CD14-positive monocyte (primary cell): ENCODE measurements around the gene NPL. TPM values are rescaled to one million over a fixed set of nuclear protein-coding genes. Genes with fewer than 3 reads are reported as not detected.

Experiments
- DNase-seq, 3 donors: peaks; one replicate each; pipeline ENCODE4 v3.0.0-alpha.2; 2011 to 2022
- H2AFZ ChIP-seq: 2 replicates; pipeline ENCODE4 v1.6.0; 2012; ENCODE audit warnings: mild to moderate bottlenecking, low read depth, low read length, inconsistent platforms; ENCODE audit not compliant: insufficient read depth, poor library complexity, severe bottlenecking
- H3K27ac ChIP-seq, 2 donors: 1 replicate in 1 of 2; 2 replicates in 1 of 2; pipeline ENCODE4 v1.5.1; 2012 to 2013; ENCODE audit warnings: low read length in 2 of 2, control low read depth in 1 of 2, inconsistent platforms in 1 of 2, low read depth in 1 of 2, mild to moderate bottlenecking in 1 of 2
- H3K27me3 ChIP-seq, 2 donors: one replicate each; pipeline versions ENCODE4 v1.6.0 to v1.6.1; 2011 to 2013; ENCODE audit warnings: low read length in 2 of 2; ENCODE audit not compliant: control insufficient read depth in 2 of 2, insufficient read depth in 2 of 2
- H3K36me3 ChIP-seq, 2 donors: replicated peaks in 1 of 2; 1 replicate in 1 of 2; 2 replicates in 1 of 2; pipeline versions ENCODE4 v1.5.1 to v1.6.1; 2012 to 2013; ENCODE audit warnings: low read length in 2 of 2, control low read depth in 1 of 2, inconsistent platforms in 1 of 2, mild to moderate bottlenecking in 1 of 2; ENCODE audit not compliant: insufficient read depth in 2 of 2, control insufficient read depth in 1 of 2
- H3K4me1 ChIP-seq, 2 donors: 1 replicate in 1 of 2; 2 replicates in 1 of 2; pipeline versions ENCODE4 v1.5.1 to v1.6.1; 2012 to 2013; ENCODE audit warnings: low read length in 2 of 2, control low read depth in 1 of 2, inconsistent platforms in 1 of 2, mild to moderate bottlenecking in 1 of 2, moderate library complexity in 1 of 2; ENCODE audit not compliant: insufficient read depth in 2 of 2, control insufficient read depth in 1 of 2
- H3K4me2 ChIP-seq: replicated peaks from 2 replicates; pipeline ENCODE3; 2012; ENCODE audit warnings: low read length, moderate library complexity, mild to moderate bottlenecking; ENCODE audit not compliant: poor library complexity, severe bottlenecking; ENCODE audit errors: extremely low read depth
- H3K4me3 ChIP-seq, 3 experiments: fragments of 200-600 bp in 1 of 3; sonication (generic) in 1 of 3; replicated peaks in 1 of 3; 1 replicate in 2 of 3; 2 replicates in 1 of 3; pipeline ENCODE4 v1.5.1; 2011 to 2013; ENCODE audit warnings: low read length in 3 of 3, mild to moderate bottlenecking in 3 of 3, control low read depth in 2 of 3, low read depth in 2 of 3, inconsistent platforms in 1 of 3, moderate library complexity in 1 of 3
- H3K79me2 ChIP-seq: 2 replicates; pipeline ENCODE4 v1.6.0; 2012; ENCODE audit warnings: mild to moderate bottlenecking, control low read depth, inconsistent platforms, low read length, moderate library complexity; ENCODE audit not compliant: insufficient read depth
- H3K9ac ChIP-seq: 2 replicates; pipeline ENCODE4 v1.6.0; 2017; ENCODE audit warnings: low read length, mild to moderate bottlenecking; ENCODE audit not compliant: insufficient read depth, poor library complexity, severe bottlenecking
- H3K9me3 ChIP-seq, 2 donors: replicated peaks in 1 of 2; 1 replicate in 1 of 2; 2 replicates in 1 of 2; pipeline versions ENCODE4 v1.5.1 to v1.6.1; 2012 to 2013; ENCODE audit warnings: low read length in 2 of 2, control low read depth in 1 of 2; ENCODE audit not compliant: control insufficient read depth in 1 of 2, insufficient read depth in 1 of 2
- H4K20me1 ChIP-seq: 2 replicates; pipeline ENCODE4 v1.6.0; 2012; ENCODE audit warnings: mild to moderate bottlenecking, low read length, control low read depth, moderate library complexity; ENCODE audit not compliant: insufficient read depth
- H3K27ac Mint-ChIP-seq, 7 donors: one replicate each; pipeline ENCODE4 v1.8.0; 2020; ENCODE audit warnings: mild to moderate bottlenecking in 7 of 7, mixed read lengths in 7 of 7, moderate library complexity in 6 of 7, inconsistent platforms in 2 of 7
- H3K27me3 Mint-ChIP-seq, 3 donors: one replicate each; pipeline ENCODE4 v1.8.0; 2021 to 2022; ENCODE audit warnings: low read depth in 3 of 3, mild to moderate bottlenecking in 3 of 3, mixed read lengths in 3 of 3, moderate library complexity in 3 of 3, inconsistent platforms in 1 of 3
- H3K36me3 Mint-ChIP-seq, 2 donors: one replicate each; pipeline ENCODE4 v1.8.0; 2020; ENCODE audit warnings: mixed read lengths in 2 of 2, inconsistent platforms in 1 of 2, mild to moderate bottlenecking in 1 of 2
- H3K4me1 Mint-ChIP-seq: one replicate; pipeline ENCODE4 v1.8.0; 2020; ENCODE audit warnings: mild to moderate bottlenecking, mixed read lengths
- H3K4me3 Mint-ChIP-seq, 2 donors: one replicate each; pipeline ENCODE4 v1.8.0; 2020; ENCODE audit warnings: mild to moderate bottlenecking in 2 of 2, mixed read lengths in 2 of 2, moderate library complexity in 1 of 2
- H3K9me3 Mint-ChIP-seq, 7 donors: one replicate each; pipeline ENCODE4 v1.8.0; 2020 to 2022; ENCODE audit warnings: mixed read lengths in 7 of 7, mild to moderate bottlenecking in 6 of 7, moderate library complexity in 6 of 7, inconsistent platforms in 2 of 7
- CTCF ChIP-seq: fragments of 200-600 bp; IDR thresholded peaks from one replicate; pipeline ENCODE4 v1.8.0; 2022; ENCODE audit warnings: antibody characterized with exemption, mild to moderate bottlenecking
- WGBS: methylation state at CpG from one replicate; pipeline ENCODE4 v1.1.5; 2013; ENCODE audit warnings: missing lambda C conversion rate; ENCODE audit not compliant: insufficient coverage; 5-methylcytosine and 5-hydroxymethylcytosine counted together
- intact Hi-C, 2 donors: fragments of 100-400 bp; cut with micrococcal nuclease; formaldehyde crosslinking; loops; one replicate each; pipeline versions ENCODE4 v1.15.0 to v1.15.1; 2023
- polyA plus RNA-seq, 3 donors: library from polyadenylated mRNA; depleted of rRNA in 1 of 3; unstranded in 2 of 3; stranded (reverse) in 1 of 3; fragments of 300-500 nt in 2 of 3; fragments of >200 nt in 1 of 3; fragmentation: Illumina TruSeq in 2 of 3; gene quantifications; 1 replicate in 2 of 3; 2 replicates in 1 of 3; pipeline ENCODE4 v1.2.3, GENCODE V29; 2012 to 2021

The NPL gene
- polyA plus RNA-seq, 3 donors, result 56.6 to 127 (median 127) TPM

DNA sequence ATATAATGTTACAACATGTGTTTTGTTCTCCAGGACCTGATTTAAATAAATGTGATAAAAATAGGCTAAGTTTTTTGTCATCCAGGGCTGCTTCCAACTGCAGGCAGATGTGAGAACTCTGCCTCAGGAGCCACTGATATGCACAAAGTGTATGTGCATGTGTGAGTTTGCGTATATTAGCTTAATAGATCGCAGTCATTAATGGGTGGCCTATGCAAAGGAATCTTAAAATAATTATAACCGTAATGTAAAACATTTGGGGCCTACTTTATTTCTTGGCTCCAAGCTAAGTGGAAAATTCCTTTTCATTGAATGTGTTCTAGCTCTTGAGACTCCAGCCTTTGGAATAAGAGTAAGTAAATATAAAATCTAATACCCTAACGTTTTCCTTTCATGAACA lies 66.3 kb downstream of the NPL start:
- Mint-ChIP-seq H3K9me3 (no peaks in the 10 kb centered on the region), H3K27me3 (no peaks in the 10 kb centered on the region), H3K4me3 (no peak overlapping the region), H3K36me3 (peaks cover 94% of the 10 kb centered on the region in 2 donors), H3K4me1 (no peaks in the 10 kb centered on the region), H3K27ac (no peak overlapping the region)
- Histone ChIP-seq H2AFZ (no peak overlapping the region), H3K79me2 (peaks cover 32% of the 10 kb centered on the region), H3K27me3 (no peaks in the 10 kb centered on the region), H3K4me1 (no peaks in the 10 kb centered on the region), H3K4me3 (no peak overlapping the region), H4K20me1 (peaks cover 88% of the 10 kb centered on the region), H3K27ac (no peak overlapping the region), H3K9me3 (no peaks in the 10 kb centered on the region), H3K9ac (no peak overlapping the region), H3K36me3 (peaks cover 99 to 100% of the 10 kb centered on the region in 2 donors), H3K4me2 (no peak overlapping the region)
- WGBS, result 100% methylated on average over 1 of the region's 4 CpGs
- TF ChIP-seq CTCF, result no peak
- intact Hi-C loops, result loop anchor here in 1 of 2 donors (10.0 kb wide), 1 partner anchor 699 kb away; no protein-coding TSS in a partner anchor
- no peak for DNase-seq

- H3K9me3 ChIP-seq, result no peaks in the 10 kb centered on the region
- no peak for DNase-seq
- Mint-ChIP-seq H3K4me3 (no peak overlapping the region), H3K27ac (peak overlapping the region in 1 of 7 donors; percentile 43), H3K4me1 (no peaks in the 10 kb centered on the region), H3K36me3 (peaks cover 94 to 97% of the 10 kb centered on the region in 2 donors), H3K27me3 (no peaks in the 10 kb centered on the region), H3K9me3 (no peaks in the 10 kb centered on the region)
- no peaks in the 10 kb centered on the region for H3K4me1 ChIP-seq
- peaks cover 21% of the 10 kb centered on the region for H3K79me2 ChIP-seq
- no CpG with 5 or more reads among the region's 3 CpGs for WGBS
- intact Hi-C loops, result loop anchor here in 1 of 2 donors (10.0 kb wide), 1 partner anchor 698 kb away; no protein-coding TSS in a partner anchor
- no peak for TF ChIP-seq CTCF
- H3K9ac ChIP-seq, result no peak overlapping the region
- H3K4me3 ChIP-seq, result no peak overlapping the region
- H3K27me3 ChIP-seq, result no peaks in the 10 kb centered on the region
- H2AFZ ChIP-seq, result no peak overlapping the region
- peaks cover 87% of the 10 kb centered on the region for H4K20me1 ChIP-seq
- H3K36me3 ChIP-seq, result peaks cover 100% of the 10 kb centered on the region in 2 donors
- H3K4me2 ChIP-seq, result no peak overlapping the region
- no peak overlapping the region for H3K27ac ChIP-seq
Measured at GRCh38 chr1:182857212-182857611, 67.6 kb downstream of the NPL start.
